NCI-H2171 treated with DMSO at 0.1 percent for 48 hours (cell line): ENCODE measurements around the gene NIPAL1.
A peak's percentile ranks its signal among the peaks of the same experiment; 100 is the strongest.

ENCODE experiments used
- DNase-seq: peaks from one replicate; lab custom pipeline; 2025; lab: John Stamatoyannopoulos, UW

Gene NIPAL1

GRCh38 chr4:48027653-48028052 lies 11.1 kb downstream of the NIPAL1 start:
- no peak for DNase-seq

- no peak for DNase-seq
Observed at GRCh38 chr4:48028696-48029095, 12.1 kb downstream of the NIPAL1 start.

- DNase-seq, result no peak
Observed at GRCh38 chr4:48030470-48030869, 13.9 kb downstream of the NIPAL1 start.

- no peak for DNase-seq
Observed at GRCh38 chr4:48031802-48032525, 15.4 kb downstream of the NIPAL1 start.

GRCh38 chr4:48032721-48033120 lies 16.1 kb downstream of the NIPAL1 start:
- no peak for DNase-seq

GRCh38 chr4:48033412-48033811 lies 16.8 kb downstream of the NIPAL1 start:
- DNase-seq, result no peak

- DNase-seq, result peak; percentile 30
Observed at GRCh38 chr4:48033825-48034413, 17.3 kb downstream of the NIPAL1 start.

GRCh38 chr4:48035952-48036351 lies 19.4 kb downstream of the NIPAL1 start:
- no peak for DNase-seq

GRCh38 chr4:48037117-48037462 lies 20.5 kb downstream of the NIPAL1 start:
- no peak for DNase-seq

- DNase-seq, result no peak
Observed at GRCh38 chr4:48038666-48039065, 22.1 kb downstream of the NIPAL1 start.

- no peak for DNase-seq
Observed at GRCh38 chr4:48039561-48039960, 23.0 kb downstream of the NIPAL1 start.

- no peak for DNase-seq
Observed at GRCh38 chr4:48041535-48042137, 25.1 kb downstream of the NIPAL1 start.

- no peak for DNase-seq
Observed at GRCh38 chr4:48042979-48043461, 26.4 kb downstream of the NIPAL1 start.

- no peak for DNase-seq
Observed at GRCh38 chr4:48043504-48043903, 26.9 kb downstream of the NIPAL1 start.

- DNase-seq, result no peak
Observed at GRCh38 chr4:48044298-48044697, 27.7 kb downstream of the NIPAL1 start.

- DNase-seq, result no peak
Observed at GRCh38 chr4:48046059-48046458, 29.5 kb downstream of the NIPAL1 start.

GRCh38 chr4:48047421-48047844 lies 30.9 kb downstream of the NIPAL1 start:
- DNase-seq, result no peak

- no peak for DNase-seq
Observed at GRCh38 chr4:48047896-48048295, 31.3 kb downstream of the NIPAL1 start.

GRCh38 chr4:48049483-48049882 lies 32.9 kb downstream of the NIPAL1 start:
- DNase-seq, result no peak

- DNase-seq, result no peak
Observed at GRCh38 chr4:48051078-48051477, 34.5 kb downstream of the NIPAL1 start.

- DNase-seq, result no peak
Observed at GRCh38 chr4:48058617-48059530, 42.3 kb downstream of the NIPAL1 start.

- DNase-seq, result no peak
Observed at GRCh38 chr4:48064349-48064748, 47.8 kb downstream of the NIPAL1 start.
